ENCODE results near the gene PROX2. TPM values are rescaled to one million over a fixed set of nuclear protein-coding genes. Genes with fewer than 3 reads are reported as not detected.

The PROX2 gene
- total RNA-seq, 2 experiments from 2014 or later = 0.35 to 0.74 TPM

DNA sequence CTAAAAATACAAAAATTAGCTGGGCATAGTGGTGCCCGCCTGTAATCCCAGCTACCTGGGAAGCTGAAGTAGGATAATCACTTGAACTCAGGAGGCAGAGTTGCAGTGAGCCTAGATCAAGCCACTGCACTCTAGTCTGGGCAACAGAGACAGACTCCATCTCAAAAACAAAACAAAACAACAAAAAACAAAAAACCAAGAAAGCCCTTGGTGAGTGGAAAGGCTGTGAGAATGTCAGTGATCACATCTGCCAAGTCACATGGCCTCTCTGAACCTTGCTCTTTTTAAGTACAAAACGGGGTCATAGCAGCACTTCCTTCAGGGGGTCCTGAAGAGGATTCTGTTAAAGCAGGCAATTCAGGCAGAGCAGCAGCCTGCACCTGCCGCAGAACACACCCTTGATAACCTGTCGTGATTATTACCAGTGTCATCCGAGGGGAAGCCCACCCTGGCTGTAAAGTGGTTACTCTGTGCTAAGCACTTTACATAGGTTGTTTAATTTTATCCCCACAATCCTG, 37.5 kb upstream of the PROX2 start:
- no peaks in the 10 kb centered on the region for H3K9me2 ChIP-seq (ENCODE audit: insufficient read depth, low read length)
- H3K36me3 ChIP-seq (ENCODE audit: insufficient read depth, low read length) = no peaks in the 10 kb centered on the region
- H3K4me1 ChIP-seq (ENCODE audit: insufficient read depth, low read length, poor library complexity, severe bottlenecking) = no peaks in the 10 kb centered on the region
- CTCF ChIA-PET (ENCODE audit: unreplicated experiment) = no interaction called here
- no peaks in the 10 kb centered on the region for H4K20me1 ChIP-seq (ENCODE audit: insufficient read depth, low read length)
- TF ChIP-seq, protein P1, sequence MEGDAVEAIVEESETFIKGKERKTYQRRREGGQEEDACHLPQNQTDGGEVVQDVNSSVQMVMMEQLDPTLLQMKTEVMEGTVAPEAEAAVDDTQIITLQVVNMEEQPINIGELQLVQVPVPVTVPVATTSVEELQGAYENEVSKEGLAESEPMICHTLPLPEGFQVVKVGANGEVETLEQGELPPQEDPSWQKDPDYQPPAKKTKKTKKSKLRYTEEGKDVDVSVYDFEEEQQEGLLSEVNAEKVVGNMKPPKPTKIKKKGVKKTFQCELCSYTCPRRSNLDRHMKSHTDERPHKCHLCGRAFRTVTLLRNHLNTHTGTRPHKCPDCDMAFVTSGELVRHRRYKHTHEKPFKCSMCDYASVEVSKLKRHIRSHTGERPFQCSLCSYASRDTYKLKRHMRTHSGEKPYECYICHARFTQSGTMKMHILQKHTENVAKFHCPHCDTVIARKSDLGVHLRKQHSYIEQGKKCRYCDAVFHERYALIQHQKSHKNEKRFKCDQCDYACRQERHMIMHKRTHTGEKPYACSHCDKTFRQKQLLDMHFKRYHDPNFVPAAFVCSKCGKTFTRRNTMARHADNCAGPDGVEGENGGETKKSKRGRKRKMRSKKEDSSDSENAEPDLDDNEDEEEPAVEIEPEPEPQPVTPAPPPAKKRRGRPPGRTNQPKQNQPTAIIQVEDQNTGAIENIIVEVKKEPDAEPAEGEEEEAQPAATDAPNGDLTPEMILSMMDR (conservative IDR thresholded peaks at IDR 0.05; ENCODE audit: low read length) = no peak
- no peak for TF ChIP-seq EZH2phosphoT487 (IDR thresholded peaks at IDR 0.05; ENCODE audit: borderline replicate concordance, low read depth, low read length)
- no TSS peak for BruUV-seq (replicated peaks)
- DNase-seq (ENCODE audit: low spot score) = no peak
- POLR2A ChIA-PET = no interaction called here
- no peaks in the 10 kb centered on the region for H3K9me3 ChIP-seq (ENCODE audit: low read length)
- no peak overlapping the region for H3K4me3 ChIP-seq (ENCODE audit: low read depth, low read length, poor library complexity, severe bottlenecking)
- H3K4me2 ChIP-seq (ENCODE audit: low read length) = no peak overlapping the region
- no peak overlapping the region for H3K27ac ChIP-seq (ENCODE audit: low read depth, low read length, poor library complexity, severe bottlenecking)
- no peaks in the 10 kb centered on the region for H3K79me2 ChIP-seq (ENCODE audit: insufficient read depth, low read depth, low read length)
- H2AFZ ChIP-seq (ENCODE audit: low read length) = no peak overlapping the region
- intact Hi-C loops (cut with micrococcal nuclease; ENCODE audit: unreplicated experiment) = no loop called here

DNA sequence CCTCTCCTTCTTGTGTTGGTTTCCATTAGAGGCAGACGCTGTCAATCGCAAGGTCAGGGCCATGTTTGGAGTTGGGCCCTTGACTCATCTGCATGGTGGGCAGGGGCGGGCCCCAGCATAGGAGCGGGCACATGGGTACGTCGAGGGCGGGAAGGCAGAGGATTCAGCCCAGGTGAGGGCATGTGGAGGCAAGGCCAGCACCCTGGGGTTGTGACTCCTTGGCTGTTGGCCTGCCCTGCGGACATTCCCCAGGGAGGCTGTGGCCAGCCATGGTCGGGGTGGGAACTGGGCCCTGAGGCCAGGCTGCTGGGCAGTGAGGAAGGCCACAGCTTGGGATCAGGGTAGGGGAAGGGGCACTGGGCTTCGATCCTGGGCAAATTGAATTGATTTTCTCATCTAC, 36.9 kb upstream of the PROX2 start:
- TF ChIP-seq EZH2phosphoT487 (IDR thresholded peaks at IDR 0.05; ENCODE audit: borderline replicate concordance, low read depth, low read length) = no peak
- TF ChIP-seq, protein P1 (conservative IDR thresholded peaks at IDR 0.05; ENCODE audit: low read length) = no peak
- H3K9me2 ChIP-seq (ENCODE audit: insufficient read depth, low read length) = no peaks in the 10 kb centered on the region
- H3K79me2 ChIP-seq (ENCODE audit: insufficient read depth, low read depth, low read length) = no peaks in the 10 kb centered on the region
- no peak for DNase-seq (ENCODE audit: low spot score)
- no peak overlapping the region for H3K4me2 ChIP-seq (ENCODE audit: low read length)
- BruUV-seq (replicated peaks) = no TSS peak
- ChIA-PET POLR2A (no interaction called here), CTCF (ENCODE audit: unreplicated experiment) (no interaction called here)
- intact Hi-C loops (cut with micrococcal nuclease; ENCODE audit: unreplicated experiment) = no loop called here
- H3K9me3 ChIP-seq (ENCODE audit: low read length) = no peaks in the 10 kb centered on the region
- no peak overlapping the region for H3K4me3 ChIP-seq (ENCODE audit: low read depth, low read length, poor library complexity, severe bottlenecking)
- no peaks in the 10 kb centered on the region for H3K4me1 ChIP-seq (ENCODE audit: insufficient read depth, low read length, poor library complexity, severe bottlenecking)
- H2AFZ ChIP-seq (ENCODE audit: low read length) = no peak overlapping the region
- H3K36me3 ChIP-seq (ENCODE audit: insufficient read depth, low read length) = no peaks in the 10 kb centered on the region
- no peak overlapping the region for H3K27ac ChIP-seq (ENCODE audit: low read depth, low read length, poor library complexity, severe bottlenecking)
- H4K20me1 ChIP-seq (ENCODE audit: insufficient read depth, low read length) = no peaks in the 10 kb centered on the region

DNA sequence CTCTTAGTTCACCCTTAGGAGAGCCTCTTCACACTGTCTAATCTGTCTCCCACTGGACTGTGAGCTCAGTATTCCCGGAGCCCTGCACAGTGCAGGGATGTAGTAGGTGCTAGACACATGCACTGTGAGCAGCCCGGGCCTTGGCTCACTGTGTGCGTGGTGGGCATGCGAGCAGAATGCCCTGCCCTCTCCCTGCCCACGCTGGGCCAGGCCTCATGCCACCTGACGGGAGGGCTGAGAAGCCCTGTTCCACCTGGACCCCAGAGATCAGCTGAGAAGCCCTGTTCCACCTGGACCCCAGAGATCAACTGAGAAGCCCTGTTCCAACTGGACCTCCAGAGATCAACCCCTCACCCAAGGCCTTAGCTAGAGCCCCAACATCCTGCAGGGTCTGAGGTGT, 36.2 kb upstream of the PROX2 start:
- Histone ChIP-seq H2AFZ (ENCODE audit: low read length) (no peak overlapping the region), H3K27ac (ENCODE audit: low read depth, low read length, poor library complexity, severe bottlenecking) (no peak overlapping the region), H3K4me3 (ENCODE audit: low read depth, low read length, poor library complexity, severe bottlenecking) (no peak overlapping the region), H3K79me2 (ENCODE audit: insufficient read depth, low read depth, low read length) (no peaks in the 10 kb centered on the region), H3K4me2 (ENCODE audit: low read length) (no peak overlapping the region), H3K9me3 (ENCODE audit: low read length) (no peaks in the 10 kb centered on the region), H3K9me2 (ENCODE audit: insufficient read depth, low read length) (no peaks in the 10 kb centered on the region), H3K36me3 (ENCODE audit: insufficient read depth, low read length) (peaks cover under 1% of the 10 kb centered on the region; the same call in 1 of the 2 replicates), H3K4me1 (ENCODE audit: insufficient read depth, low read length, poor library complexity, severe bottlenecking) (no peaks in the 10 kb centered on the region), H4K20me1 (ENCODE audit: insufficient read depth, low read length) (no peaks in the 10 kb centered on the region)
- ChIA-PET CTCF (ENCODE audit: unreplicated experiment) (interaction anchor here (0.5 kb wide), 1 partner anchor 34 kb away, joined by 3 read pairs; no protein-coding TSS in a partner anchor), POLR2A (no interaction called here)
- BruUV-seq (replicated peaks) = no TSS peak
- intact Hi-C loops (cut with micrococcal nuclease; ENCODE audit: unreplicated experiment) = no loop called here
- TF ChIP-seq, protein P1 (conservative IDR thresholded peaks at IDR 0.05; ENCODE audit: low read length) = no peak
- no peak for TF ChIP-seq EZH2phosphoT487 (IDR thresholded peaks at IDR 0.05; ENCODE audit: borderline replicate concordance, low read depth, low read length)
- no peak for DNase-seq (ENCODE audit: low spot score)

Measured in OCI-LY7 (cell line).